ENCODE results near the gene TAS2R20. TPM values are rescaled to one million over a fixed set of nuclear protein-coding genes. Genes with fewer than 3 reads are reported as not detected.

TAS2R20 gene
- total and polyA plus RNA-seq, 2 experiments from 2014 or later, result 3.9 TPM; not detected in 1

GRCh38 chr12:10986812-10987211, 11.3 kb downstream of the TAS2R20 start, which contains the start of gene TAS2R50:
TAS2R50 (minus strand) TSS chr12:10986912; CDS start chr12:10986860, 52 bp downstream.
- Mint-ChIP-seq H3K27me3 (ENCODE audit: insufficient read depth, low read depth, poor library complexity) (peaks cover 2% of the 10 kb centered on the region), H3K4me3 (no peak within 1 kb of the TSS), H3K4me1 (peaks cover 3% of the 10 kb centered on the region; the same call in 2 of the 3 replicates), H3K36me3 (ENCODE audit: low read depth) (peaks cover 9% of the 10 kb centered on the region; the same call in 2 of the 3 replicates), H3K27ac (no peak within 1 kb of the TSS), H3K9me3 (peaks cover 2% of the 10 kb centered on the region; the same call in 1 of the 3 replicates)
- Histone ChIP-seq H3K27ac (ENCODE audit: low read depth) (no peak within 1 kb of the TSS), H3K36me3 (ENCODE audit: insufficient read depth) (no peaks in the 10 kb centered on the region), H3K79me2 (replicated peaks; ENCODE audit: insufficient read depth) (no peaks in the 10 kb centered on the region), H3F3A (replicated peaks; ENCODE audit: low read depth) (no peaks in the 10 kb centered on the region), H4K20me1 (replicated peaks; ENCODE audit: insufficient read depth) (no peaks in the 10 kb centered on the region), H3K4me3 (no peak within 1 kb of the TSS), H3K27me3 (ENCODE audit: insufficient read depth) (no peaks in the 10 kb centered on the region), H3K4me2 (no peak within 1 kb of the TSS), H3K9me2 (ENCODE audit: insufficient read depth) (peaks cover 10% of the 10 kb centered on the region; the same call in 1 of the 2 replicates), H2AFZ (no peak within 1 kb of the TSS), H3K4me1 (ENCODE audit: insufficient read depth) (no peaks in the 10 kb centered on the region)
- TF ChIP-seq POLR2AphosphoS5 (IDR thresholded peaks at IDR 0.05; ENCODE audit: low read depth), result no peak
- TF ChIP-seq JUNB (IDR thresholded peaks at IDR 0.05; ENCODE audit: unreplicated experiment), result no peak
- TF ChIP-seq STAT1 (IDR thresholded peaks at IDR 0.05; ENCODE audit: unreplicated experiment), result no peak
- TF ChIP-seq CREB1 (CRISPR knock-in tag; IDR thresholded peaks at IDR 0.05; ENCODE audit: low read depth), result no peak
- TF ChIP-seq EZH2phosphoT487 (IDR thresholded peaks at IDR 0.05; ENCODE audit: unreplicated experiment), result no peak
- no peak for TF ChIP-seq ZNF462 (CRISPR knock-in tag; IDR thresholded peaks at IDR 0.05)
- no peak for TF ChIP-seq CTCF (conservative IDR thresholded peaks at IDR 0.05; ENCODE audit: low read depth in 2 of 2)
- TF ChIP-seq NANOG (IDR thresholded peaks at IDR 0.05; ENCODE audit: borderline replicate concordance), result no peak
- no peak for TF ChIP-seq REST (IDR thresholded peaks at IDR 0.05; ENCODE audit: unreplicated experiment)
- TF ChIP-seq ETS1 (IDR thresholded peaks at IDR 0.05), result no peak
- TF ChIP-seq ZNF331 (CRISPR knock-in tag; IDR thresholded peaks at IDR 0.05; ENCODE audit: low read depth), result no peak
- no peak for TF ChIP-seq EZH2 (IDR thresholded peaks at IDR 0.05; ENCODE audit: low read depth, unreplicated experiment)
- no peak for TF ChIP-seq ZNF114 (CRISPR knock-in tag; IDR thresholded peaks at IDR 0.05)
- no peak for DNase-seq (ENCODE audit: low spot score)
- ATAC-seq, result no peak
